Transverse colon (tissue), 3 donors: ENCODE measurements around the gene IFIT3.

ENCODE experiments used
- CTCF ChIP-seq, 5 experiments: fragments of 200-600 bp in 3 of 5; fragments of 450-650 bp in 2 of 5; sonication (generic) in 3 of 5; IDR thresholded peaks; 1 replicate in 2 of 5; 2 replicates in 3 of 5; pipeline ENCODE4 v1.5.1; 2016 to 2017; ENCODE audit warnings: antibody characterized with exemption in 5 of 5, inconsistent platforms in 3 of 5, mild to moderate bottlenecking in 2 of 5, moderate library complexity in 1 of 5
- POLR2A ChIP-seq: fragments of 450-650 bp; IDR thresholded peaks from one replicate; pipeline ENCODE4 v1.6.1; 2016; ENCODE audit warnings: antibody characterized with exemption, mild to moderate bottlenecking, moderate library complexity

GRCh38 chr10:89341649-89342048, 13.9 kb downstream of the IFIT3 start:
- TF ChIP-seq POLR2A (no peak), CTCF (IDR thresholded peaks at IDR 0.05) (no peak)
